Lower leg skin (tissue), 4 donors: ENCODE measurements around the gene HAGH. TPM values are rescaled to one million over a fixed set of nuclear protein-coding genes. Genes with fewer than 3 reads are reported as not detected.

Experiments used
- DNase-seq, 2 donors: peaks; one replicate each; pipeline ENCODE4 v3.0.0-alpha.2; 2019; ENCODE audit warnings: low spot score in 2 of 2
- H3K4me3 ChIP-seq: fragments of 200-600 bp; sonication (generic); 2 replicates; pipeline ENCODE4 v1.5.1; 2017; ENCODE audit warnings: mild to moderate bottlenecking, low read depth; ENCODE audit not compliant: poor library complexity, severe bottlenecking
- POLR2A ChIP-seq, 2 donors: fragments of 450-650 bp; IDR thresholded peaks; one replicate each; pipeline ENCODE4 v1.6.1; 2016 to 2017; ENCODE audit warnings: antibody characterized with exemption in 2 of 2, mild to moderate bottlenecking in 1 of 2, moderate library complexity in 1 of 2
- WGBS, 2 donors: methylation state at CpG; one replicate each; pipeline ENCODE4 v1.1.5; 2018; 5-methylcytosine and 5-hydroxymethylcytosine counted together
- intact Hi-C: fragments of 100-400 bp; cut with DNase I; formaldehyde crosslinking; loops from one replicate; pipeline ENCODE4 v1.15.0; 2023; ENCODE audit warnings: low total_unique reads
- total RNA-seq, 4 donors: library from RNA; depleted of rRNA; stranded (reverse); fragments of >200 nt; gene quantifications; one replicate each; pipeline ENCODE4 v1.1.0, GENCODE V29; 2016
- TF ChIP-seq, protein P1 (sequence below), 3 donors: fragments of 450-650 bp; IDR thresholded peaks; one replicate each; pipeline ENCODE4 v1.5.1; 2016; ENCODE audit warnings: antibody characterized with exemption in 3 of 3, mild to moderate bottlenecking in 3 of 3, moderate library complexity in 2 of 3

The HAGH gene
- total RNA-seq, 4 donors from 2014 or later, result 57.8 to 104 (median 89.0) TPM

DNA sequence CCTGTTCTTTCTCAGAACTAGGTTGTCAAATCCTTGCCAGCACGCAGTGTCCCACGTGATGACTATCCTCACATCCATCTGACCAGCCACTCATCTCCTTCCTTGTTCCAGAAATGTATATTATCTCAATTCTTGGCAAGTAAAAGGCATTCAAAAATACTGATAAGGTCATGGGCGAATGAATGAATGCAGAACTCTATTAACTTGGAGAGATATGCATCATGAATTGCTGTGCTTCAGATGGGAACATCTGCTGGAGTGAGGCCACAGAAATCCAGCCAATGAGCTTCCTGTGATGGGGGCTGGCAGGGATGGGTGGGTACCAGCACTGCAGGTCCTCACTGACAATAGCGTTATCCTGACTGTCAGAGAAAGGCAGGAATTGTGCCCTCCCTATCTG is 19.4 kb upstream of the HAGH start:
- H3K4me3 ChIP-seq, result no peak overlapping the region
- intact Hi-C loops, result no loop called here
- TF ChIP-seq, protein P1, sequence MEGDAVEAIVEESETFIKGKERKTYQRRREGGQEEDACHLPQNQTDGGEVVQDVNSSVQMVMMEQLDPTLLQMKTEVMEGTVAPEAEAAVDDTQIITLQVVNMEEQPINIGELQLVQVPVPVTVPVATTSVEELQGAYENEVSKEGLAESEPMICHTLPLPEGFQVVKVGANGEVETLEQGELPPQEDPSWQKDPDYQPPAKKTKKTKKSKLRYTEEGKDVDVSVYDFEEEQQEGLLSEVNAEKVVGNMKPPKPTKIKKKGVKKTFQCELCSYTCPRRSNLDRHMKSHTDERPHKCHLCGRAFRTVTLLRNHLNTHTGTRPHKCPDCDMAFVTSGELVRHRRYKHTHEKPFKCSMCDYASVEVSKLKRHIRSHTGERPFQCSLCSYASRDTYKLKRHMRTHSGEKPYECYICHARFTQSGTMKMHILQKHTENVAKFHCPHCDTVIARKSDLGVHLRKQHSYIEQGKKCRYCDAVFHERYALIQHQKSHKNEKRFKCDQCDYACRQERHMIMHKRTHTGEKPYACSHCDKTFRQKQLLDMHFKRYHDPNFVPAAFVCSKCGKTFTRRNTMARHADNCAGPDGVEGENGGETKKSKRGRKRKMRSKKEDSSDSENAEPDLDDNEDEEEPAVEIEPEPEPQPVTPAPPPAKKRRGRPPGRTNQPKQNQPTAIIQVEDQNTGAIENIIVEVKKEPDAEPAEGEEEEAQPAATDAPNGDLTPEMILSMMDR (IDR thresholded peaks at IDR 0.05), result no peak
- no peak for TF ChIP-seq POLR2A (IDR thresholded peaks at IDR 0.05)

GRCh38 chr16:1839554-1839953 is 12.9 kb upstream of the HAGH start:
- DNase-seq, result peak in 1 of 2 donors; percentile 40
- TF ChIP-seq, protein P1 (IDR thresholded peaks at IDR 0.05), result no peak
- no peak for TF ChIP-seq POLR2A (IDR thresholded peaks at IDR 0.05)
- WGBS, 2 donors, result 32 to 40% methylated on average over 9 of the region's 9 CpGs
- intact Hi-C loops, result no loop called here
- no peak overlapping the region for H3K4me3 ChIP-seq

More for the DNA sequence above, 19.4 kb upstream of the HAGH start:
- WGBS, 2 donors, result 51% methylated on average over 4 of the region's 4 CpGs
- no peak for DNase-seq

DNA sequence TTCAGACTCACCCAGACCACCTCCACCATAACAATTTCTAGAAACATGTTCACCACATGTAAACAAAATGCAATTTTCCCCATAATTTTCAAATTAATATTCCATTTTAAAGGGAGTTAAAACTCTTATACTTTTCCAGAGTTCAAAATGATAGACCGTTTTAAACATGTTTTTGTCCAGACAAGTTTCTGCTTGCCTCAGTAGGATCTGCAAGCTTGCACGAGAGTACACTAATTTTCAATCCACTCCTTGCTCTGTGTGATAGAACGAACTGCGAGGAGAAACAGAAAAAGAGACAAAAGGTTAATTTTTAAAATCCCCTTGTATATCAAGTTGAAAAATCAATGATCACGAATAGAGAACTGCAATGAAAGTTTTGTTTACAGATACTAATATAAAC is 7.5 kb upstream of the HAGH start:
- intact Hi-C loops, result no loop called here
- TF ChIP-seq POLR2A (IDR thresholded peaks at IDR 0.05), result no peak
- TF ChIP-seq, protein P1 (IDR thresholded peaks at IDR 0.05), result no peak
- DNase-seq, result no peak
- WGBS, 2 donors, result 44 to 53% methylated on average over 5 of the region's 5 CpGs
- no peak overlapping the region for H3K4me3 ChIP-seq

GRCh38 chr16:1832838-1833454 is 6.3 kb upstream of the HAGH start:
- intact Hi-C loops, result no loop called here

DNA sequence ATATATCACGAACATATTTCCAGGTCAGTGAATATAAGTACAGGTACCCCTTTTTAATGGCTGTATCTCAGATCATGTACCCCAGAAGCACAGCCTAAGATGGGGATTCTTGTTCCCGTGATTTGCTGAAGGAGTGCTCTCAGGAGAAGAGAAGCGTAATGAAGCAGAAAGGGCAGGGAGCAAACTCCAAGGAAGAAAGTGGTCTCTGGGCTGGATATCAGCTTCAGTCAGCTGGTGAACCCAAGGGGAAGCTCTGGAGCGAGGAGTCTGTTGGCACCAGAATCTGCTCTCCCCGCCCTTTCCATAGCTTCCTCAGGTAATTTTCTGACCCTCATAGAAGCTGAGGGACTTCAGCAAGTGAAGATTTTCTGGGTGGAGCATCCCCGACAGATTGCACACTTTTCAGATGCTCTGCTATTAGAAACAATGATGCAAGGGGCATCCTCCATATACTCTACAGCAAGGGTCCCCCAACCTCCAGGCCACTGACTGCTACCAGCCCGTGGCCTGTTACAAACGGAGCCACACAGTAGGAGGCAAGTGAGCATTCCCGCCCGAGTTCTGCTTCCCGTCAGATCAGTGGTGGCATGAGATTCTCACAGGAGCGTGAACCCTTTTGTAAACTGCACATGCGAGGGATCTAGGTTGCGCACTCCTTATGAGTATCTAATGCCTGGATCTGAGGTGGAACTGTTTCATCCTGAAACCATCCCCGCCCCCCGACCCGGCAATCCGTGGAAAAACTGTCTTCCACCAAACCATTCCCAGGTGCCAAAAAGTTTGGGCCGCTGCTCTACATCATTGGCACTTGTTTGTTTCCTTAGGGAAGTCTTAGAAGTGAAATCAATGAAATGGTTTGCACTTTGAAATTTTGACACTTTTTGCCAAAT is 4.8 kb upstream of the HAGH start:
- H3K4me3 ChIP-seq, result no peak overlapping the region
- WGBS, 2 donors, result 78 to 84% methylated on average over 19 of the region's 19 CpGs
- intact Hi-C loops, result no loop called here
- TF ChIP-seq POLR2A (IDR thresholded peaks at IDR 0.05), result no peak
- TF ChIP-seq, protein P1 (IDR thresholded peaks at IDR 0.05), result no peak
- no peak for DNase-seq

More at GRCh38 chr16:1832838-1833454, 6.3 kb upstream of the HAGH start:
- no peak for TF ChIP-seq POLR2A (IDR thresholded peaks at IDR 0.05)
- TF ChIP-seq, protein P1 (IDR thresholded peaks at IDR 0.05), result no peak
- 62 to 66% methylated on average over 9 of the region's 9 CpGs for WGBS, 2 donors
- no peak for DNase-seq
- no peak overlapping the region for H3K4me3 ChIP-seq
